Endothelial cell (in vitro differentiated cells): Measurements from ENCODE around the gene RUSF1. TPM values are rescaled to one million over a fixed set of nuclear protein-coding genes. Genes with fewer than 3 reads are reported as not detected.

Experiments
- DNase-seq: peaks from one replicate; pipeline ENCODE4 v3.0.0; 2021; ENCODE audit warnings: low spot score
- H3K27ac Mint-ChIP-seq: one replicate; pipeline ENCODE4 v1.8.0; 2021; ENCODE audit warnings: mixed read lengths, inconsistent platforms; ENCODE audit not compliant: unreplicated experiment
- H3K27me3 Mint-ChIP-seq: one replicate; pipeline ENCODE4 v1.8.0; 2021; ENCODE audit warnings: mild to moderate bottlenecking, moderate library complexity, mixed read lengths, inconsistent platforms; ENCODE audit not compliant: unreplicated experiment
- H3K36me3 Mint-ChIP-seq: one replicate; pipeline ENCODE4 v1.8.0; 2021; ENCODE audit warnings: mild to moderate bottlenecking, low read depth, mixed read lengths, inconsistent platforms; ENCODE audit not compliant: unreplicated experiment
- H3K4me1 Mint-ChIP-seq: one replicate; pipeline ENCODE4 v1.8.0; 2021; ENCODE audit warnings: mild to moderate bottlenecking, mixed read lengths, inconsistent platforms; ENCODE audit not compliant: unreplicated experiment
- H3K4me3 Mint-ChIP-seq: one replicate; pipeline ENCODE4 v1.8.0; 2021; ENCODE audit warnings: mild to moderate bottlenecking, mixed read lengths, inconsistent platforms; ENCODE audit not compliant: unreplicated experiment
- H3K9me3 Mint-ChIP-seq: one replicate; pipeline ENCODE4 v1.8.0; 2021; ENCODE audit warnings: mixed read lengths, inconsistent platforms; ENCODE audit not compliant: unreplicated experiment
- CTCF ChIP-seq: fragments of 200-600 bp; sonication (generic); IDR thresholded peaks from one replicate; pipeline ENCODE4 v1.5.0; 2021; ENCODE audit warnings: antibody characterized with exemption; ENCODE audit not compliant: unreplicated experiment
- total RNA-seq: library from RNA; stranded (reverse); fragmentation: NEBNext Ultra II Directional; extraction: Animal tissue kit (Norgen Biotek cat#: 25700); gene quantifications from one replicate; pipeline ENCODE4 v1.2.1, GENCODE V29; 2021; ENCODE audit not compliant: unreplicated experiment

Gene RUSF1
- total RNA-seq, 1 donor from 2014 or later = 54.2 TPM

- peaks cover 35% of the 10 kb centered on the region for H3K27me3 Mint-ChIP-seq
- no peak for DNase-seq
- H3K27ac Mint-ChIP-seq = no peak overlapping the region
- no peaks in the 10 kb centered on the region for H3K4me1 Mint-ChIP-seq
- TF ChIP-seq CTCF = no peak
- peaks cover 18% of the 10 kb centered on the region for H3K36me3 Mint-ChIP-seq
- no peaks in the 10 kb centered on the region for H3K9me3 Mint-ChIP-seq
- H3K4me3 Mint-ChIP-seq = no peak overlapping the region
Measured at GRCh38 chr16:31487720-31488467, 20.3 kb downstream of the RUSF1 start.

- Mint-ChIP-seq H3K4me3 (no peak overlapping the region), H3K27me3 (peaks cover 32% of the 10 kb centered on the region), H3K27ac (no peak overlapping the region), H3K4me1 (no peaks in the 10 kb centered on the region), H3K36me3 (peaks cover 13% of the 10 kb centered on the region), H3K9me3 (no peaks in the 10 kb centered on the region)
- no peak for DNase-seq
- TF ChIP-seq CTCF = no peak
Measured at GRCh38 chr16:31487071-31487719, 21.0 kb downstream of the RUSF1 start.

- no peak for DNase-seq
- no peak overlapping the region for H3K27ac Mint-ChIP-seq
- TF ChIP-seq CTCF = no peak
- no peaks in the 10 kb centered on the region for H3K4me1 Mint-ChIP-seq
- no peak overlapping the region for H3K4me3 Mint-ChIP-seq
- H3K36me3 Mint-ChIP-seq = peaks cover 10% of the 10 kb centered on the region
- H3K27me3 Mint-ChIP-seq = peaks cover 34% of the 10 kb centered on the region
- no peaks in the 10 kb centered on the region for H3K9me3 Mint-ChIP-seq
Measured at GRCh38 chr16:31486045-31486444, 22.1 kb downstream of the RUSF1 start.

GRCh38 chr16:31485571-31485970, 22.6 kb downstream of the RUSF1 start:
- no peak overlapping the region for H3K4me3 Mint-ChIP-seq
- H3K9me3 Mint-ChIP-seq = no peaks in the 10 kb centered on the region
- no peak for TF ChIP-seq CTCF
- H3K4me1 Mint-ChIP-seq = peaks cover 2% of the 10 kb centered on the region
- peaks cover 29% of the 10 kb centered on the region for H3K27me3 Mint-ChIP-seq
- H3K36me3 Mint-ChIP-seq = peaks cover 6% of the 10 kb centered on the region
- no peak overlapping the region for H3K27ac Mint-ChIP-seq
- no peak for DNase-seq
